B cell (primary cell): ENCODE data around the gene CSMD2. TPM values are rescaled to one million over a fixed set of nuclear protein-coding genes. Genes with fewer than 3 reads are reported as not detected.

Experiments
- ATAC-seq: fragments of 200-7000 bp; cut with Tn5 transposase; one replicate; pipeline ENCODE4 v1.10.0; 2021; ENCODE audit warnings: low read depth, mild to moderate bottlenecking, moderate number of reproducible peaks, moderate library complexity
- CTCF ChIA-PET: fragments of 350-600 bp; sonication (Branson Sonifier 250); formaldehyde crosslinking; loops from one replicate; lab custom pipeline; 2021; ENCODE audit warnings: antibody characterized with exemption, inconsistent platforms; lab: Charles Lee
- POLR2A ChIA-PET: fragments of 350-600 bp; sonication (Branson Sonifier 250); formaldehyde crosslinking; loops from one replicate; lab custom pipeline; 2021; ENCODE audit warnings: antibody characterized with exemption; lab: Charles Lee
- DNase-seq: peaks from one replicate; pipeline ENCODE4 v3.0.0; 2013
- H2AFZ ChIP-seq: 2 replicates; pipeline ENCODE4 v1.6.1; 2012; ENCODE audit warnings: mild to moderate bottlenecking, low read depth, low read length; ENCODE audit not compliant: insufficient read depth, poor library complexity, severe bottlenecking
- H3K27ac ChIP-seq, 2 donors: 1 replicate in 1 of 2; 2 replicates in 1 of 2; pipeline ENCODE4 v1.5.1; 2012 to 2013; ENCODE audit warnings: low read length in 2 of 2, mild to moderate bottlenecking in 2 of 2, moderate library complexity in 1 of 2
- H3K27me3 ChIP-seq, 4 experiments: fragments of 200-600 bp in 1 of 4; sonication (generic) in 1 of 4; replicated peaks in 1 of 4; 1 replicate in 2 of 4; 2 replicates in 2 of 4; pipeline versions ENCODE4 v1.6.1 to v1.7.0; 2013 to 2016; ENCODE audit warnings: low read length in 3 of 4, mild to moderate bottlenecking in 2 of 4, mixed read lengths in 1 of 4, moderate library complexity in 1 of 4; ENCODE audit not compliant: insufficient read depth in 4 of 4, control insufficient read depth in 3 of 4; ENCODE audit errors: control extremely low read depth in 1 of 4
- H3K36me3 ChIP-seq, 2 experiments: replicated peaks in 1 of 2; 1 replicate in 1 of 2; 2 replicates in 1 of 2; pipeline versions ENCODE4 v1.6.1 to v1.7.1; 2013; ENCODE audit warnings: low read length in 1 of 2; ENCODE audit not compliant: insufficient read depth in 2 of 2, control insufficient read depth in 1 of 2; ENCODE audit errors: control extremely low read depth in 1 of 2, extremely low read depth in 1 of 2
- H3K4me1 ChIP-seq, 2 donors: fragments of 200-600 bp in 1 of 2; sonication (generic) in 1 of 2; 1 replicate in 1 of 2; 2 replicates in 1 of 2; pipeline versions ENCODE4 v1.5.1 to v1.6.1; 2013 to 2017; ENCODE audit warnings: low read length in 2 of 2; ENCODE audit not compliant: control insufficient read depth in 2 of 2, insufficient read depth in 2 of 2
- H3K4me2 ChIP-seq: replicated peaks from 2 replicates; pipeline ENCODE3; 2012; ENCODE audit warnings: mild to moderate bottlenecking, low read depth, low read length; ENCODE audit not compliant: poor library complexity, severe bottlenecking
- H3K4me3 ChIP-seq, 5 experiments: fragments of 200-600 bp in 1 of 5; sonication (generic) in 1 of 5; 1 replicate in 3 of 5; 2 replicates in 2 of 5; pipeline versions ENCODE4 v1.5.1 to v1.7.0; 2011 to 2016; ENCODE audit warnings: low read length in 4 of 5, mild to moderate bottlenecking in 4 of 5, low read depth in 2 of 5, control low read depth in 1 of 5, moderate library complexity in 1 of 5; ENCODE audit not compliant: insufficient read depth in 1 of 5; ENCODE audit errors: control extremely low read depth in 1 of 5, extremely low read depth in 1 of 5
- H3K79me2 ChIP-seq: fragments of 200-600 bp; sonication (generic); one replicate; pipeline ENCODE4 v1.6.0; 2016; ENCODE audit warnings: low read length; ENCODE audit not compliant: control insufficient read depth, insufficient read depth
- H3K9ac ChIP-seq: fragments of 200-600 bp; sonication (generic); 2 replicates; pipeline ENCODE4 v1.6.1; 2017; ENCODE audit warnings: mild to moderate bottlenecking, low read length, moderate library complexity
- H3K9me3 ChIP-seq, 3 donors: one replicate each; pipeline versions ENCODE4 v1.6.1 to v1.7.1; 2013; ENCODE audit warnings: low read length in 2 of 3; ENCODE audit not compliant: control insufficient read depth in 2 of 3, insufficient read depth in 1 of 3; ENCODE audit errors: control extremely low read depth in 1 of 3
- H4K20me1 ChIP-seq: 2 replicates; pipeline ENCODE4 v1.6.0; 2012; ENCODE audit warnings: mild to moderate bottlenecking, low read length; ENCODE audit not compliant: insufficient read depth, control insufficient read depth, poor library complexity, severe bottlenecking
- H3K27ac Mint-ChIP-seq: one replicate; pipeline ENCODE4 v1.8.0; 2021; ENCODE audit warnings: mixed read lengths
- H3K27me3 Mint-ChIP-seq: one replicate; pipeline ENCODE4 v1.8.0; 2021; ENCODE audit warnings: mixed read lengths
- H3K4me1 Mint-ChIP-seq: one replicate; pipeline ENCODE4 v1.8.0; 2021; ENCODE audit warnings: mixed read lengths
- H3K4me3 Mint-ChIP-seq: one replicate; pipeline ENCODE4 v1.8.0; 2021; ENCODE audit warnings: mixed read lengths
- H3K9me3 Mint-ChIP-seq: one replicate; pipeline ENCODE4 v1.8.0; 2022; ENCODE audit warnings: mixed read lengths; ENCODE audit not compliant: insufficient read depth
- CTCF ChIP-seq: fragments of 200-600 bp; IDR thresholded peaks from one replicate; pipeline ENCODE4 v1.8.0; 2022; ENCODE audit warnings: antibody characterized with exemption, mild to moderate bottlenecking
- EZH2 ChIP-seq: IDR thresholded peaks from 2 replicates; pipeline ENCODE4 v1.6.1; 2012; ENCODE audit warnings: borderline replicate concordance, low read depth, mild to moderate bottlenecking, moderate library complexity, low read length; ENCODE audit not compliant: insufficient read depth, poor library complexity, severe bottlenecking
- WGBS: methylation state at CpG from one replicate; pipeline ENCODE4 v1.1.5; 2013; ENCODE audit warnings: missing lambda C conversion rate; ENCODE audit not compliant: insufficient coverage; 5-methylcytosine and 5-hydroxymethylcytosine counted together
- intact Hi-C: fragments of 100-400 bp; cut with micrococcal nuclease; formaldehyde crosslinking; loops from one replicate; pipeline ENCODE4 v1.10.0; 2022
- polyA plus RNA-seq: library from polyadenylated mRNA; depleted of rRNA; stranded (reverse); fragments of >200 nt; gene quantifications from 2 replicates; pipeline ENCODE4 v1.2.3, GENCODE V29; 2012
- total RNA-seq, 2 donors: library from RNA; stranded (reverse); fragments of 120-200 nt in 1 of 2; gene quantifications; 1 replicate in 1 of 2; 2 replicates in 1 of 2; pipeline versions ENCODE4 v1.2.3 to v1.2.4, GENCODE V29; 2013 to 2022

Gene CSMD2
- total and polyA plus RNA-seq, 2 donors (not counting 1 experiment from before 2014, with no cell fraction given) = not detected

GRCh38 chr1:33572387-33572786 lies 592.6 kb downstream of the CSMD2 start:
- Mint-ChIP-seq H3K27me3 (peaks cover 36% of the 10 kb centered on the region), H3K27ac (no peak overlapping the region), H3K4me1 (no peaks in the 10 kb centered on the region), H3K4me3 (no peak overlapping the region), H3K9me3 (peaks cover 2% of the 10 kb centered on the region)
- ChIA-PET CTCF (interaction anchor here (0.6 kb wide), 1 partner anchor 63 kb away, joined by 5 read pairs; no protein-coding TSS in a partner anchor), POLR2A (no interaction called here)
- H3K79me2 ChIP-seq = no peaks in the 10 kb centered on the region
- no peaks in the 10 kb centered on the region for H3K4me1 ChIP-seq
- peaks cover 0 to 9% (median 2%) of the 10 kb centered on the region in 4 experiments for H3K27me3 ChIP-seq
- H3K27ac ChIP-seq = no peak overlapping the region
- intact Hi-C loops = no loop called here
- WGBS = 89% methylated on average over 5 of the region's 5 CpGs
- H3K4me3 ChIP-seq = no peak overlapping the region
- no peaks in the 10 kb centered on the region for H3K36me3 ChIP-seq
- no peak overlapping the region for H3K4me2 ChIP-seq
- no peaks in the 10 kb centered on the region for H3K9me3 ChIP-seq
- TF ChIP-seq CTCF (no peak), EZH2 (no peak)
- H4K20me1 ChIP-seq = no peaks in the 10 kb centered on the region
- H2AFZ ChIP-seq = no peak overlapping the region
- ATAC-seq = no peak
- DNase-seq = no peak
- H3K9ac ChIP-seq = no peak overlapping the region

DNA sequence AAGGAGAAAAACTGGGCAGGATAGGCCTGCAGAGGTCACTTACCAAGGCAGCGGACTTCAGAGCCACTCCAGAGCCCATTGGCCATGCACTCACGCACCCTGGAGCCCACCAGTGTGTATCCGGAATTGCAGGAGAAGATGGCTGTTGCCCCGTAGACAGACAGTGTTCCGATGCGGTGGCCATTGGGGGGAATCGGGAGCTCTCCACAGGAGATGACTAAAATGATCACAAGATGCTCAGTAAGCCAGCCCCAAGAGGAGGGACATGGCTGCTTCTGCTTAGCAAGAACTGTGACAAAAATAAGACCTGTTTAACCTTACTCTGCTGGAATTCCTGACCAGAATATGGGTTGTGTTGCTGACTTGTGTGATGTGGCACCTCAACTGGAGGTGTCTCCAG lies 595.7 kb downstream of the CSMD2 start:
- ATAC-seq (no peak), DNase-seq (no peak)
- ChIA-PET POLR2A (no interaction called here), CTCF (no interaction called here)
- Histone ChIP-seq H3K9ac (no peak overlapping the region), H3K4me1 (no peaks in the 10 kb centered on the region), H3K27ac (no peak overlapping the region), H3K9me3 (no peaks in the 10 kb centered on the region), H3K27me3 (peaks cover 0 to 4% (median 2%) of the 10 kb centered on the region in 4 experiments), H3K36me3 (no peaks in the 10 kb centered on the region), H4K20me1 (no peaks in the 10 kb centered on the region), H2AFZ (no peak overlapping the region), H3K4me3 (no peak overlapping the region), H3K4me2 (no peak overlapping the region), H3K79me2 (no peaks in the 10 kb centered on the region)
- Mint-ChIP-seq H3K9me3 (peaks cover 2% of the 10 kb centered on the region), H3K4me3 (no peak overlapping the region), H3K4me1 (no peaks in the 10 kb centered on the region), H3K27ac (no peak overlapping the region), H3K27me3 (peaks cover 21% of the 10 kb centered on the region)
- intact Hi-C loops = no loop called here
- WGBS = 89% methylated on average over 7 of the region's 7 CpGs
- TF ChIP-seq CTCF (no peak), EZH2 (no peak)
